ENCODE results near the gene LRIG1.

LRIG1 gene

DNA sequence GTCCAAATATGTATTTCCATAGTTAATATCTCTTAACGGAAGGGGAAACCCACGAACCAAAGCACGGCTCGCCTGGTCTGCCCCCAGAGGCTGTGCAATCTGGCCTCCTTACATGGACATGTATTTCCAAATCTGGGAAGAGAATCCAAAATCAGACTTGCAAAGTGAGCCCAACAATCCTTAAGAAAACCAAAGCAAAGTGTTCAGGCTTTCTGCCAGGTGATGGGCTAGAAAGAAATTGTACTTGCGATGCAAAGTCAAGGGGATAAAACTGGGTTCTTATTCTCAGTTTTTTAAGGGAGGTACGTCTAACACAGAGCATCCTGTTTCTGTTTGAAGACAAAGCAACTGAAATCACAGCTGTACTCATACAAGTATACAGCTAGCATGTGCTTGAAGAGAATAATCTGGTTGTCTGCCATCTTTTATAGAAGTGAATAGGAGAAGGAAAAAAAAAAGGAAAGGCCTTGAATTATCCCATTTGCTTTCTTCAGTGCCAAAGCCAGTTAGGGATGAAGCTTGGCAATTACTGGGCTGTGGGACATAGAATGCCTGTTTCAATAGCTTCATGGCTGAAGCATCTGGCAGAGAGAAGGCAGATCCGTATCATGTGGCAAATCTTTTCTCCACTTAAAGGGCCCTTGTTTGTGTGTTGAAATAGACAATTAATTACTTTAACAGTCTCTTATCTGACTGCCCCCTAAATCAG, 48.4 kb downstream of the LRIG1 start:
- TF ChIP-seq, protein P1, sequence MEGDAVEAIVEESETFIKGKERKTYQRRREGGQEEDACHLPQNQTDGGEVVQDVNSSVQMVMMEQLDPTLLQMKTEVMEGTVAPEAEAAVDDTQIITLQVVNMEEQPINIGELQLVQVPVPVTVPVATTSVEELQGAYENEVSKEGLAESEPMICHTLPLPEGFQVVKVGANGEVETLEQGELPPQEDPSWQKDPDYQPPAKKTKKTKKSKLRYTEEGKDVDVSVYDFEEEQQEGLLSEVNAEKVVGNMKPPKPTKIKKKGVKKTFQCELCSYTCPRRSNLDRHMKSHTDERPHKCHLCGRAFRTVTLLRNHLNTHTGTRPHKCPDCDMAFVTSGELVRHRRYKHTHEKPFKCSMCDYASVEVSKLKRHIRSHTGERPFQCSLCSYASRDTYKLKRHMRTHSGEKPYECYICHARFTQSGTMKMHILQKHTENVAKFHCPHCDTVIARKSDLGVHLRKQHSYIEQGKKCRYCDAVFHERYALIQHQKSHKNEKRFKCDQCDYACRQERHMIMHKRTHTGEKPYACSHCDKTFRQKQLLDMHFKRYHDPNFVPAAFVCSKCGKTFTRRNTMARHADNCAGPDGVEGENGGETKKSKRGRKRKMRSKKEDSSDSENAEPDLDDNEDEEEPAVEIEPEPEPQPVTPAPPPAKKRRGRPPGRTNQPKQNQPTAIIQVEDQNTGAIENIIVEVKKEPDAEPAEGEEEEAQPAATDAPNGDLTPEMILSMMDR (IDR thresholded peaks at IDR 0.05; ENCODE audit: low read depth, low read length) = no peak
- DNase-seq (ENCODE audit: extremely low read depth, low read depth) = no peak

DNA sequence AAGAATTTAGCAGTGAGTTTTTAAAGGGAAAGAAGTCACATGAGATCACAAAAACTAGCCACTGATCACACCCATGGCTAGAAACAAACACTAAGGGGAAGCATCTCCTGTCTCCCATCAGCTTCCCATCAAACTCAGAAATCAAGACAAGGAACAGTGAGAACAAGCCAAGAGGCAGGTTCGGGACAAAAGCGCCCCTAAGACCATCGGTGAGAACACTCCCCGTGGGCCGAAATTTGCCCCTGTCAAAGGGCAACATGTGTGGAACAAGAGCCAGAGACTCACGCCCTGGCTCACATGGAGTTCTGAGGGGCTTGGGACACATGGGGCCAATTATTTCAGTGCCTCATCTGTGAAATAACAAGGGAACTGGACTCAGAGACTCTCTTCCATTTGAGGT, 49.1 kb downstream of the LRIG1 start:
- TF ChIP-seq, protein P1 (IDR thresholded peaks at IDR 0.05; ENCODE audit: low read depth, low read length) = no peak
- no peak for DNase-seq (ENCODE audit: extremely low read depth, low read depth)

DNA sequence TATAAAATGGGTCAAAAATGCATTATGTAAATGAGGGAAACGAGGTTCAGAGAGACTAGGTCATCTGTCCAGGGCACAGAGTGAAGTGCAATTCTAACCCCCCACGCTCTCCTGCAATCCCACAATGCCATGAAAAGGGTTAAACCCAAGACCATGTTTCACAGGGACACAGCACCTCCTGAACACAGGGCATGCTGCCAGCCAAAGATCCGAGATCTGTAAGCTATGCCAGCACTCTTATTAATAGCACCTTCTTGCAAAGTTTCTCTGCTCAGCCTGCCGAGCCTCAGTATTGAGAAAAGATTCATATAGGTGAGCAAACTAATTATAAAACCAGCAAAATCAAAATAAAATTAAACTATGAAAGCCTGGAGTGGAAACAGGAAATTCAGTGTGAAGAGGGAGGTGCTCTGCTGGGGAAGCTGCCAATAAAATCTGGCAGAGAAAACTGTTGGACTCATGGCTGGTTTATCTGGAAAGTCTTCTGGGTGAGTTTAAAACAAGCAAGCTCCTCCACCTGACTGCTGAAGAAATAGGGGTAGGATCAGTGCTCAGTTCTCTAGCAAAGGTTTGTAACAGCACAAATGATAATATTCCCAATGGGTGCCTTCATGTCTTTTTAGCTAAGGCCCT, 50.3 kb downstream of the LRIG1 start:
- TF ChIP-seq, protein P1 (IDR thresholded peaks at IDR 0.05; ENCODE audit: low read depth, low read length) = no peak
- DNase-seq (ENCODE audit: extremely low read depth, low read depth) = no peak

DNA sequence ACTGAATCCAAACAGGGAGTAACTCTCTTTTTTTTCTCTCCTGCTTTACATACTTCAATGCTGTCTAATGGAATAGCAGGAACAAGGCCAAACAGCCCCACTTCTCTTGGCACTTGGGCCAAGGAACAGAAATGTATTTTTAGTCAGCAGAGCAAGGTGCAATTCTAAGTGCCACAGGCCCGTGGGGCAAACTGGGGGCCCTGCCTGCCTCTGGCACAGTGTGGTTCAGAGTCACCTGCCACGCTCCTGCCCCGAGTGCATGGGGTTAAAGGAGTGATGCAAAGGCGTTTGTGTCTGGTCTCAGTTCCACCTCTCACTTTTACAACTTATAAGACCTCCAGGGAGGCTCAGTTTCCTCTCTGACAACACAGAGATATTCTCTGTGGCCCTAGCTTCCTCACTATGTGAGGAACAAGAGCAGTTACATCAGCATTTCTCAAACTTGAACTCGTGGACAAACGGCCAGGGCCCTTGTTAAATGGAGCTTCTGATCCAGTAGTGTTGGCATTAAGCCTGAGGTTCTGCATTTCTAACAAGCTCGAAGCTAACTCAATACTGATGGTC, 51.3 kb downstream of the LRIG1 start:
- TF ChIP-seq, protein P1 (IDR thresholded peaks at IDR 0.05; ENCODE audit: low read depth, low read length) = no peak
- no peak for DNase-seq (ENCODE audit: extremely low read depth, low read depth)

DNA sequence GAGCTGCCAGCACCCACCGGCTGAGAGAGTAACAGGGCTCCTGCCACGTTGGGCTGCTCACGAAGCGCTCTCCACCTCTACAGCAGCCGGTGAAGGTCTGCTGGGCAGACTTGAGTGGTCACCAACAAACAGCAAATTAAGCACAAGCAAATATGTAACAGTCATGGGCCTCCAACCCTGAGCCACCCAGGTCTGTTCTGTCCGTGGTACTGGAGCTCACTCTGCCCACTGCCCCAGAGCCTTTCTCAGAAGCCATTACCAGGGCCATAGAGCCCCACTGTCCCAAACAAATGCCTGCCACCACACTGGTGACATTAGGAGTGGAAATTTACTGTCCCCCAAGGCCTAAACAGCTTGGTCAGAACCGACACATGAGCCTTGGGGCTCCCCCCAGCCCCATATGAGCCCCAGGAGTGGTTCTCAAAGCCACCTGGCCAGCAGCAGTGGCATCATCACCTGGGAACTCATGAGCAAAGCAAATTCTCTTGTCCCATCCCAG, 56.6 kb downstream of the LRIG1 start:
- TF ChIP-seq, protein P1 (IDR thresholded peaks at IDR 0.05; ENCODE audit: low read depth, low read length) = no peak
- DNase-seq (ENCODE audit: extremely low read depth, low read depth) = no peak

DNA sequence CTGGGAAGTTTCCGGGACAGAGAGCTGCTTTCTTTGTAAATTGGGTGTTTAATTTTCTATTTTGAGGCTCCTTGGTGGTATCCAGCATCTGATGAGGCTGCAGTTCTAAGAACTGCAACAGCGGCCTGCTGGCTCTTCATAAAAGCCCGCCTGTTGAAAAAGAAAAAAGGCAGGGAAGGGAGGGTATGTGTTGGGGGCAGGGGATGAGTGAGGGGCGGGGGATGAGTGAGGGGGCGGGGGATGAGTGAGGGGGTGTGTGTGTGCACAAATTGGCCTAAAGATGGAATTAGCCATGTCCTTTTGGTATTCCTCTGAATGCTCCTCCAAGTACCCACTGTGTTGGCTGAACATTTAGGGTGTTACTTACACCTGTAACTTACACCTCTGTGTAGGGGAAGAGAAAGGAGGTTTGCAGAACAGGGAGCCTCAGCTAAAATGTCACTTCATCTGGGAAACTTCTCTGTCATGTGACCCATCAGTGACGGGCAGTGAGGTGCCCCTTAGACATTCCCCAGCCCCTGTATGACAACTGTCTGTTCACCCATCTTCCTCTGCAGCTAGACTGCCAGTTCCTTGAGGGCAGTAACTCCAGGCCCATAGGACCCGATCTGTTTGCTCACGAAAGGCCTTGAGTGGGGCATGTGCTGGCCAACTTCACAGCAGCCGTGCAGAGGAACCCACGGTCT, 57.6 kb downstream of the LRIG1 start:
- TF ChIP-seq, protein P1 (IDR thresholded peaks at IDR 0.05; ENCODE audit: low read depth, low read length) = no peak
- DNase-seq (ENCODE audit: extremely low read depth, low read depth) = no peak
